Ureter (tissue), 1 donor: ENCODE measurements around the gene SNAP25. TPM values are rescaled to one million over a fixed set of nuclear protein-coding genes. Genes with fewer than 3 reads are reported as not detected.

Source experiments
- DNase-seq: peaks from one replicate; pipeline ENCODE4 v3.0.0-alpha.2; 2020; ENCODE audit warnings: low spot score
- total RNA-seq: library from RNA; stranded (reverse); gene quantifications from one replicate; pipeline ENCODE4 v1.2.4, GENCODE V29; 2023
- donor health status: DM: yes; HTN: yes; CAD: no.

The SNAP25 gene
- total RNA-seq, 1 donor from 2014 or later: 16.3 TPM

- no peak for DNase-seq
Measured at GRCh38 chr20:10304471-10305046, 85.9 kb downstream of the SNAP25 start.

- DNase-seq: no peak
Measured at GRCh38 chr20:10306440-10307358, 88.1 kb downstream of the SNAP25 start.

GRCh38 chr20:10307359-10307735 lies 88.7 kb downstream of the SNAP25 start:
- no peak for DNase-seq

GRCh38 chr20:10308652-10309051 lies 90.0 kb downstream of the SNAP25 start:
- no peak for DNase-seq

- no peak for DNase-seq
Measured at GRCh38 chr20:10309326-10309725, 90.7 kb downstream of the SNAP25 start.

GRCh38 chr20:10312111-10312510 lies 93.5 kb downstream of the SNAP25 start:
- no peak for DNase-seq

GRCh38 chr20:10313215-10313614 lies 94.6 kb downstream of the SNAP25 start:
- DNase-seq: no peak

GRCh38 chr20:10313701-10314100 lies 95.1 kb downstream of the SNAP25 start:
- DNase-seq: no peak

GRCh38 chr20:10314198-10314597 lies 95.6 kb downstream of the SNAP25 start:
- DNase-seq: no peak

GRCh38 chr20:10315138-10315537 lies 96.5 kb downstream of the SNAP25 start:
- DNase-seq: no peak

GRCh38 chr20:10316582-10316981 lies 98.0 kb downstream of the SNAP25 start:
- DNase-seq: no peak

GRCh38 chr20:10318291-10319024 lies 99.8 kb downstream of the SNAP25 start:
- DNase-seq: no peak

GRCh38 chr20:10319855-10320254 lies 101.2 kb downstream of the SNAP25 start:
- no peak for DNase-seq

GRCh38 chr20:10321138-10321717 lies 102.6 kb downstream of the SNAP25 start:
- no peak for DNase-seq

GRCh38 chr20:10322073-10323012 lies 103.7 kb downstream of the SNAP25 start:
- no peak for DNase-seq

GRCh38 chr20:10323729-10324128 lies 105.1 kb downstream of the SNAP25 start:
- no peak for DNase-seq

- DNase-seq: no peak
Measured at GRCh38 chr20:10324198-10324847, 105.7 kb downstream of the SNAP25 start.

- DNase-seq: no peak
Measured at GRCh38 chr20:10328897-10329255, 110.2 kb downstream of the SNAP25 start.

GRCh38 chr20:10329387-10330005 lies 110.9 kb downstream of the SNAP25 start:
- DNase-seq: no peak

- no peak for DNase-seq
Measured at GRCh38 chr20:10330071-10330470, 111.4 kb downstream of the SNAP25 start.
